ENCODE measurements around the gene USF2.

USF2 gene

DNA sequence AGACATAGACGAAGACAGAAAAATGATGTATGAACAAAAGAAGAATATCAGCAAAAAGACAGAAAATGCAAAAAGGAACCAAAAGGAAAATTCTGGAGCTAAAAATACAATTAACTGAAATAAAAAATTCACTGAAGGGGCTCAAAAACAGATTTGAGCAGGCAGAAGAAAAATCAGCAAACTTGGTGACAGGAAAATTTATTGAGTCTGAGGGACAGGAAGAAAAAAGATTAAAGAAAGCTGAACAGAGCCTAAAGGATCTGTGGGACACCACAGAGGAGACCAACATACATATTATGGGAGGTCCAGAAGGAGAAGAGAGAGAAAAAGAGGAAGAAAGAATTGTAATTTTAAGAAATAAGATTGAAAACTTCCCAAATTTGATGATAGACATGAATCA is 27.3 kb upstream of the USF2 start:
- no peak for DNase-seq (ENCODE audit: low read depth)

DNA sequence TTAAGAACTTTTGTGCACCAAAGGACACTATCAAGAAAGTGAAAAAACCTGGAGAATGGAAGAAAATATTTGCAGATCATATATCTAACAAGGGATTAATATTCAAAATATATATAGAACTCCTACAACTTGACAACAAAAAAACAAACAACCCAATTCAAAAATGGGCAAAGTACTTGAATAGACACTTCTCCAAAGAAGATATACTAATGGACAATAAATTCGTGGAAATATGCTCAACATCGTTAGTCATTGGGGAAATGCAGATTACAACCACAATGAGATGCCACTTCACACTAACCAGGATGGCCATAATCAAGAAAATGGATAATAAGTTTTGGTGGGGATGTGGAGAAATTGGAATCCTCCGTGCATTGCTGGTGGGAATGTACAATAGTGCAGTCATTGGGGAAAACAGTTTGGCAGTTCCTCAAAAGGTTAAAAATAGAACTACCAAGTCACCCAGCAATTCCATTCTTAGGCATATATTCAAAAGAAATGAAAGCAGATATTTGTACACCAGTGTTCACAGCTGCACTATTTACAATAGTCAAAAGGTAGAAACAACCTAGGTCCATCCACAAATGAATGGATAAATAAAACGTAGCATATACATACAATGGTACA is 22.2 kb upstream of the USF2 start:
- no peak for DNase-seq (ENCODE audit: low read depth)

DNA sequence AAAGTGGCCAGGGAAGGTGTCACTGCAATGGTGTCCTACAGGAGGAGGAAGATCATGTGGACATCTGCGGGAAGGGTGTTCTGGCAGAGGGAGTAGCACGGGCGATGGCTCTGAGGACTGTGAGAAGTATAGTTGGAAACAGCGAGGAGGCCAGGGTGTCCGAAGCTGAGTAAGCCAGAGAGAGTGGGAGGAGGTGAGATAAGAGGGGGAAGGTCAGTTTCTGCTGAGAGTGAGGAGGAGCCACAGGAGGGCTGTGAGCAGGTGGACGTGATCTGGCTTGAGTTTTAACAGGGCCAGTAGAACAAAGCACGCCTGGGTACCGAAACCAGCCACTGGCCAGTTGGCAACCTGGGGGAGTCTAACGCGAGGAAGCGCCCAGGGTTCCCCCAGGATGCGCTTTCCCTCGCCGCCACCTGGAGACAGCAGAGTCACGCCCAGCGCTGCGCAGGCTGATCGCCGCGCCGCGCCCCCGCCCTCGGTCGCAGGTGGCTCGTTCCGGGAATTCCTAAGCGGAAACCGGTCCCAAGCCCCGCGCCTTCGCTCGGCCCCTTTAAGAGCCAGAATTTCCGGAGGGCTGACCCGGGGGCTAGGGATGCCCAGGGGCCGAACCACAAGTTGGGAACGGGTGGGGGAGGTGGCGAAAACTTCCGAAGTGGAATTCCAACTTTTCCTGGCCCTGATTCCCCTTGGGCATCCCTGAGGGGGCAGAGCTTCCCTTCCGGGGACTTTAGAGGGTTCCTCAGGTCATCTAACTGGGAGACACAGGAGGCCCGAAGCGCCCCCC is 21.0 kb upstream of the USF2 start:
- DNase-seq (ENCODE audit: low read depth) = no peak

- no peak for DNase-seq (ENCODE audit: low read depth)
These were observed 20.2 kb upstream of the USF2 start, which contains the start of gene LSR for GRCh38 chr19:35248310-35249145. LSR (plus strand) TSS chr19:35249002; CDS start chr19:35249023, 21 bp downstream.

- no peak for DNase-seq (ENCODE audit: low read depth)
These were observed 19.5 kb upstream of the USF2 start for GRCh38 chr19:35249146-35249847.

DNA sequence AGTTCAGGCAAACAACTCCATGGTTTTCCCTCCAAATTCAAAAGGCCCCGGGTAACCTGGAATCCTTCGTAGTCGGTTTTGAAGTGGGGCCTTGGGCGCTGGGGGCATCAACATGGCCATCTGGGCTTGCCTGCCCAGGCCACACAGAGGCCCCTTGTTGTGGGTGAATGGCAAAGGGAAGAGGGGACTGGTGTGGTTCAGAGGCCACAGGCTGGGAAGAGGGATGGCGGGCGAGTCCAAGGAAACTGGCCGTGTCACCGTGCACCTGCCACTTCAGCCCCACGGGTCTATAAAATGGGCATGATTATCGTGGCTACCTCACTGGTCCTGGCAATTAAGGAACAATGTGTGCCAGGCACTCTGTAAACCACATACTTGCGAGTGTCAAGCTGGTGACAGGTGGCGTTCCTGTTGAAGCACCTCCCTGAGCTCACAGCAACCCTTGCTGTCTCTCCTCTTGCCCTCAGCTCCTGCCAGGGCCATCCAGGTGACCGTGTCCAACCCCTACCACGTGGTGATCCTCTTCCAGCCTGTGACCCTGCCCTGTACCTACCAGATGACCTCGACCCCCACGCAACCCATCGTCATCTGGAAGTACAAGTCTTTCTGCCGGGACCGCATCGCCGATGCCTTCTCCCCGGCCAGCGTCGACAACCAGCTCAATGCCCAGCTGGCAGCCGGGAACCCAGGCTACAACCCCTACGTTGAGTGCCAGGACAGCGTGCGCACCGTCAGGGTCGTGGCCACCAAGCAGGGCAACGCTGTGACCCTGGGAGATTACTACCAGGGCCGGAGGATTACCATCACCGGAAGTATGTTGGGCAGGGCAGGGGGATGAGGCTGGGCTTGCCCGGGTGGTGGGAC is 18.7 kb upstream of the USF2 start:
- no peak for DNase-seq (ENCODE audit: low read depth)

DNA sequence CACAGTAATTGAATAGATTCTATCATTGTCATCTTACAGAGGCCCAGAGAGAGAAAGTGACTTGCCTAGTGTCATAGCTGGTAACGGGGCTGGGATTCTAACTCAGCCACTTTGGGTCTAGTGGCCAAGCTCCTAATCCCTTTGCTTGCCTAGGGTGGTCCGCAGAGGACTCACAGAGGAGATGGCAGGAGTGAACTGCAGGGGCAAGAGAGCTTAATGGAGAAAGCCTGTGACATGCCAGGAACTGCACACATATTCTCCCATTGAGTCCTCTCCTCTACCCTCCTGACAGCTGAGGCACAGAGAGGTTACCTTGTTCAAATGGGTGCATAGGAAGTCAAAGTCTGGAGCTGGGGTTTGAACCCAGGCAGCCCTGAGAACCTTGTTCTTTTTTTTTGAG is 17.3 kb upstream of the USF2 start:
- no peak for DNase-seq (ENCODE audit: low read depth)

- no peak for DNase-seq (ENCODE audit: low read depth)
These were observed 15.2 kb upstream of the USF2 start for GRCh38 chr19:35253316-35254286.

GRCh38 chr19:35254341-35255297 is 14.1 kb upstream of the USF2 start:
- DNase-seq (ENCODE audit: low read depth) = no peak

- no peak for DNase-seq (ENCODE audit: low read depth)
These were observed 12.2 kb upstream of the USF2 start for GRCh38 chr19:35256566-35256965.

GRCh38 chr19:35257113-35257461 is 11.7 kb upstream of the USF2 start:
- no peak for DNase-seq (ENCODE audit: low read depth)

DNA sequence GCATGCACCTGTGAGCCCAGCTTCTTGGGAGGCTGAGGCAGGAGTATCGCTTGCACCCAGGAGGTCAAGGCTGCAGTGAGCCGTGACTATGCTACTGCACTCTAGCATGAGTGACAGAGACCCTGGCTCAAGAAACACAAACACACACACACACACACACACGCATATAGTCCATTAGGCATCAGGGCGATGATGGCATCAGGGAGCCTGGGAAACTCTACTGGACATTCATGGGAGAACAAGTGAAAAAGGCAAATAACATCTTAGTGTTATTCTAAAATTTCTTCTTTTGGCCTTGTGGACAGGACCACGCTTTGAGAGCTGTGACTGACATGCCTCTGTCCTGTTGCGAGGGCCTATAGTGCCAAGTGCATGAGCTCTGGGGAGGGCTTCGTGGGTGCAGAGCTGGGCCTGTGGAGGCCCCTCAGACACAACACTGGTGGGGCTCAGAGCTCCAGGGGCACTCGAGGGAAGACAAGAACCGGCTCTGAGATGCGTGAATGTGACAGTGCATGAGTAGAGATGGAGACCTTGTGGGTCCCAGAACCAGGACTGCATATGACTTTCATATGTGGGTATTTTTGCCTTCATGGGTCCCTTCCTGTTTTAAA is 8.0 kb upstream of the USF2 start:
- no peak for DNase-seq (ENCODE audit: low read depth)

- no peak for DNase-seq (ENCODE audit: low read depth)
These were observed 7.2 kb upstream of the USF2 start for GRCh38 chr19:35261356-35262100.

DNA sequence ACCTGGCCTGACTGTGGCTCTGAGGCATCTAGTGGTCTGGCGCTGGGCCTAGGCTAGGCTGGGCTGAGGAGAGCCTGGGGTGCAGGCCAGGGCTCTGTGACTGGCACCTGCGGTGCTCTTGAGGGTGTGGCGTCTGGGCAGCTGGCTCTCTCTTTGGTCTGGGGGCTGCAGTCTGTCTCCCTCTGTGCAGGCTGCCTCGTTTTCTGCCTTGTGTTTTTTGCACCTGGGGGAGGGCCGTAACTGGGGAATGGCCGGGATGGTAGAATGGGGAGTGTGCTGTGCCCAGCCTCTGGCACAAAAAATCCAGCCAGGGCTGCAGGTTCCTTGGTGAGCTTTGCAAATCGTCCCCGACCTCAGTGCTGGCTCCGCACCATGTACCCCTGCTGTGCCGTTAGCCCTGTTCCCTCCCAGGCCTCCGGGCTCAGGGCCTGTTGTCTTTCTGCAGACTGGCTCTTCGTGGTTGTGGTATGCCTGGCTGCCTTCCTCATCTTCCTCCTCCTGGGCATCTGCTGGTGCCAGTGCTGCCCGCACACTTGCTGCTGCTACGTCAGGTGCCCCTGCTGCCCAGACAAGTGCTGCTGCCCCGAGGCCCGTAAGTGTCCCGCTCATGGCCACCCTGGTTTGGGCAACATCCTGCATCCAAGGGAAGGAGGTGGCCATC is 6.5 kb upstream of the USF2 start:
- DNase-seq (ENCODE audit: low read depth) = no peak

DNA sequence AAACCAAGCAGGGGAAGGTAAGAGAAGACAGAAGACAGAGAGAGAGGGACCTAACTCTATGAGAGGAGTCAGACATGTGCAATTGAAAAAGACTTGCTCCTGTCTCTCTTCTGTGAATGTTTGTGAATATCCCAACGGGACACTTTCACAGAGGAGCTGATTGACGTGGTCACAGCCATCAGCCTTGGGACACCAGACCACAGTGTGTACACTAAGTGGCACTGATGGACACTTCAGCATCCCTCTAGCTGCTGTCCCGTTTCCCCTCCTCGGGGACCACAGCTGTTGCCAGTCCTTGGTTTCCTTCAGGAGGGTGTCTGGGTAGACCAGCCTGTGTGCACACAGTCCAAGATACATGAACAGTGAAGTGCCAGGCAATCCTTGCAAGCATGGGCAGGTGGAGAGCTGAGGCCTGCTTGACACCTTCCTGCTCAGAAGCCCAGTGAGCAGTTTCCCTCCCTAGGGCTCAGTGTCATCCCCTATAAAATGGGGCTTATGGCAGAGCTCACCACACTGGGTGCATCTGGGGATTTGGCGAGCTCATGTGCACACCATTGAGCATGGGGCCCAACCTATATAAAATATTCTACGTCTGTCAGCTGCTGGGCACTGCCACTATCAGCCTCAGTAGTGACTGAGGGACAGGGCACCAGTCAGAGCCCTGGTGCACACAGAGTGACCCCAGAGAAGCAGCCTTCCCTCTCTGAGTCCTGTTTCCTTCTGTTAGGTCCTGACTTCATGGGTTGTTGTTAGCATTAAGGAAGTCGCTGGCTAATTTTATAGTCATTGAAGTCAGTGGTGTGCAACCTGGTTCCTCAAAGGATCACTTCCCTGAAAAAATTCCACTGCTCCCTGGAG is 4.3 kb upstream of the USF2 start:
- DNase-seq (ENCODE audit: low read depth) = no peak
